Glutamatergic neuron (in vitro differentiated cells): ENCODE measurements around the gene PGBD1. TPM values are rescaled to one million over a fixed set of nuclear protein-coding genes. Genes with fewer than 3 reads are reported as not detected.

ENCODE experiments used
- DNase-seq: peaks from one replicate; pipeline ENCODE4 v3.0.0; 2022
- H3K27ac Mint-ChIP-seq: one replicate; pipeline ENCODE4 v1.8.0; 2020; ENCODE audit warnings: mild to moderate bottlenecking, mixed read lengths, inconsistent platforms; ENCODE audit not compliant: unreplicated experiment
- H3K27me3 Mint-ChIP-seq: one replicate; pipeline ENCODE4 v1.8.0; 2020; ENCODE audit warnings: mild to moderate bottlenecking, moderate library complexity, mixed read lengths, inconsistent platforms; ENCODE audit not compliant: unreplicated experiment
- H3K36me3 Mint-ChIP-seq: one replicate; pipeline ENCODE4 v1.8.0; 2020; ENCODE audit warnings: mild to moderate bottlenecking, mixed read lengths, inconsistent platforms; ENCODE audit not compliant: unreplicated experiment
- H3K4me1 Mint-ChIP-seq: one replicate; pipeline ENCODE4 v1.8.0; 2020; ENCODE audit warnings: mild to moderate bottlenecking, low read depth, mixed read lengths, inconsistent platforms; ENCODE audit not compliant: unreplicated experiment
- H3K4me3 Mint-ChIP-seq: one replicate; pipeline ENCODE4 v1.8.0; 2020; ENCODE audit warnings: mild to moderate bottlenecking, mixed read lengths, inconsistent platforms; ENCODE audit not compliant: unreplicated experiment
- H3K9me3 Mint-ChIP-seq: one replicate; pipeline ENCODE4 v1.8.0; 2020; ENCODE audit warnings: mild to moderate bottlenecking, moderate library complexity, mixed read lengths, inconsistent platforms; ENCODE audit not compliant: unreplicated experiment
- long read RNA-seq: library from polyadenylated mRNA; unstranded; transcript quantifications from one replicate; pipeline ENCODE4 v2.0.0, GENCODE V29; 2020; ENCODE audit not compliant: unreplicated experiment
- total RNA-seq: library from RNA; stranded (reverse); fragmentation: NEBNext Ultra II Directional; extraction: Animal tissue kit (Norgen Biotek cat#: 25700); gene quantifications from one replicate; pipeline ENCODE4 v1.2.1, GENCODE V29; 2021; ENCODE audit not compliant: unreplicated experiment
- TF ChIP-seq, protein P1 (sequence below): fragments of 200-600 bp; sonication (generic); IDR thresholded peaks from one replicate; pipeline ENCODE4 v1.5.0; 2021; ENCODE audit not compliant: partially characterized antibody, unreplicated experiment

The PGBD1 gene, protein sequence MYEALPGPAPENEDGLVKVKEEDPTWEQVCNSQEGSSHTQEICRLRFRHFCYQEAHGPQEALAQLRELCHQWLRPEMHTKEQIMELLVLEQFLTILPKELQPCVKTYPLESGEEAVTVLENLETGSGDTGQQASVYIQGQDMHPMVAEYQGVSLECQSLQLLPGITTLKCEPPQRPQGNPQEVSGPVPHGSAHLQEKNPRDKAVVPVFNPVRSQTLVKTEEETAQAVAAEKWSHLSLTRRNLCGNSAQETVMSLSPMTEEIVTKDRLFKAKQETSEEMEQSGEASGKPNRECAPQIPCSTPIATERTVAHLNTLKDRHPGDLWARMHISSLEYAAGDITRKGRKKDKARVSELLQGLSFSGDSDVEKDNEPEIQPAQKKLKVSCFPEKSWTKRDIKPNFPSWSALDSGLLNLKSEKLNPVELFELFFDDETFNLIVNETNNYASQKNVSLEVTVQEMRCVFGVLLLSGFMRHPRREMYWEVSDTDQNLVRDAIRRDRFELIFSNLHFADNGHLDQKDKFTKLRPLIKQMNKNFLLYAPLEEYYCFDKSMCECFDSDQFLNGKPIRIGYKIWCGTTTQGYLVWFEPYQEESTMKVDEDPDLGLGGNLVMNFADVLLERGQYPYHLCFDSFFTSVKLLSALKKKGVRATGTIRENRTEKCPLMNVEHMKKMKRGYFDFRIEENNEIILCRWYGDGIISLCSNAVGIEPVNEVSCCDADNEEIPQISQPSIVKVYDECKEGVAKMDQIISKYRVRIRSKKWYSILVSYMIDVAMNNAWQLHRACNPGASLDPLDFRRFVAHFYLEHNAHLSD
- 18.1 TPM for total RNA-seq
- long read RNA-seq, partial matches to known transcripts = 1 of 18 reads
- long read RNA-seq, other reads (novel, unspliced or antisense) = 17 of 18 reads

GRCh38 chr6:28281288-28282064, at the start of gene PGBD1:
PGBD1 (plus strand) TSS chr6:28281572; CDS start chr6:28283814, 2,242 bp downstream.
- TF ChIP-seq, protein P1, sequence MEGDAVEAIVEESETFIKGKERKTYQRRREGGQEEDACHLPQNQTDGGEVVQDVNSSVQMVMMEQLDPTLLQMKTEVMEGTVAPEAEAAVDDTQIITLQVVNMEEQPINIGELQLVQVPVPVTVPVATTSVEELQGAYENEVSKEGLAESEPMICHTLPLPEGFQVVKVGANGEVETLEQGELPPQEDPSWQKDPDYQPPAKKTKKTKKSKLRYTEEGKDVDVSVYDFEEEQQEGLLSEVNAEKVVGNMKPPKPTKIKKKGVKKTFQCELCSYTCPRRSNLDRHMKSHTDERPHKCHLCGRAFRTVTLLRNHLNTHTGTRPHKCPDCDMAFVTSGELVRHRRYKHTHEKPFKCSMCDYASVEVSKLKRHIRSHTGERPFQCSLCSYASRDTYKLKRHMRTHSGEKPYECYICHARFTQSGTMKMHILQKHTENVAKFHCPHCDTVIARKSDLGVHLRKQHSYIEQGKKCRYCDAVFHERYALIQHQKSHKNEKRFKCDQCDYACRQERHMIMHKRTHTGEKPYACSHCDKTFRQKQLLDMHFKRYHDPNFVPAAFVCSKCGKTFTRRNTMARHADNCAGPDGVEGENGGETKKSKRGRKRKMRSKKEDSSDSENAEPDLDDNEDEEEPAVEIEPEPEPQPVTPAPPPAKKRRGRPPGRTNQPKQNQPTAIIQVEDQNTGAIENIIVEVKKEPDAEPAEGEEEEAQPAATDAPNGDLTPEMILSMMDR = no peak
- H3K27ac Mint-ChIP-seq = peak within 1 kb of the TSS; percentile 80
- no peaks in the 10 kb centered on the region for H3K36me3 Mint-ChIP-seq
- H3K9me3 Mint-ChIP-seq = peaks cover 2% of the 10 kb centered on the region
- H3K27me3 Mint-ChIP-seq = no peaks in the 10 kb centered on the region
- peaks cover 6% of the 10 kb centered on the region for H3K4me1 Mint-ChIP-seq
- peak within 1 kb of the TSS; percentile 97 for H3K4me3 Mint-ChIP-seq
- DNase-seq = peak; percentile 90

- Mint-ChIP-seq H3K36me3 (peaks cover 19% of the 10 kb centered on the region), H3K4me3 (no peak overlapping the region), H3K4me1 (no peaks in the 10 kb centered on the region), H3K9me3 (peaks cover 4% of the 10 kb centered on the region), H3K27me3 (peaks cover 3% of the 10 kb centered on the region), H3K27ac (no peak overlapping the region)
- TF ChIP-seq, protein P1 = no peak
- no peak for DNase-seq
Measured at GRCh38 chr6:28232785-28233184, 48.6 kb upstream of the PGBD1 start.

- Mint-ChIP-seq H3K4me1 (no peaks in the 10 kb centered on the region), H3K4me3 (peak overlapping the region; percentile 46), H3K36me3 (peaks cover 15% of the 10 kb centered on the region), H3K9me3 (peaks cover 4% of the 10 kb centered on the region), H3K27me3 (peaks cover 3% of the 10 kb centered on the region), H3K27ac (no peak overlapping the region)
- TF ChIP-seq, protein P1 = no peak
- DNase-seq = no peak
Measured at GRCh38 chr6:28235912-28236452, 45.4 kb upstream of the PGBD1 start.

DNA sequence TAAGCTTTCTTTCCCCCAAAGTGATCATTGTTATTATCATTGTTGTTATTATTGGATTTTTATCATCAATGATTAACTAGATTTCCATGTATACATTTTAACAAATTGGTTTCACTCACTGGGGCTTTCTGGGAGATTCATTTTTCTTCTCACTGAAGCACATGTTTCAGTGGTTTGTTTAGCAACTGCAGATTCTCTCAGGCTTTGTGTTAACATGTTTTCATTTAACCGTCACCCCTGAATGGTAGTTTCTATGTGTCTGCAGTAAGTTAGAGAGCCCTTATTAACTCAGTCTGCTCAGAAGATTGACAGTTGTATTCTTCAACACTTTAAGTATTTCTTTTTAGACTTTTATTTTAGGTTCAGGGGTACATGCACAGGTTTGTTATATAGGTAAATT, 41.7 kb upstream of the PGBD1 start:
- peaks cover 3% of the 10 kb centered on the region for H3K27me3 Mint-ChIP-seq
- DNase-seq = no peak
- H3K4me3 Mint-ChIP-seq = no peak overlapping the region
- peaks cover 5% of the 10 kb centered on the region for H3K36me3 Mint-ChIP-seq
- H3K4me1 Mint-ChIP-seq = no peaks in the 10 kb centered on the region
- H3K27ac Mint-ChIP-seq = no peak overlapping the region
- TF ChIP-seq, protein P1 = no peak
- peaks cover 1% of the 10 kb centered on the region for H3K9me3 Mint-ChIP-seq
